ENCODE results near the gene SFXN1.

Gene SFXN1

GRCh38 chr5:175575301-175575700 lies 96.9 kb downstream of the SFXN1 start:
- no peak for DNase-seq (ENCODE audit: low read depth)

- DNase-seq (ENCODE audit: low read depth), result no peak
Observed at GRCh38 chr5:175576096-175576495, 97.7 kb downstream of the SFXN1 start.

- no peak for DNase-seq (ENCODE audit: low read depth)
Observed at GRCh38 chr5:175576591-175576990, 98.2 kb downstream of the SFXN1 start.

Data from stimulated activated CD8-positive, alpha-beta memory T cell treated with anti-CD3 and anti-CD28 coated beads, Interleukin-12 subunit alpha, Interleukin-12 subunit beta, amount 100 ng/mL, for 1 hour (primary cell).